ENCODE data around the gene ZCCHC2. TPM values are rescaled to one million over a fixed set of nuclear protein-coding genes. Genes with fewer than 3 reads are reported as not detected.

ZCCHC2 gene
- total RNA-seq, 4 donors from 2014 or later, result 20.1 to 28.5 (median 24.9) TPM

DNA sequence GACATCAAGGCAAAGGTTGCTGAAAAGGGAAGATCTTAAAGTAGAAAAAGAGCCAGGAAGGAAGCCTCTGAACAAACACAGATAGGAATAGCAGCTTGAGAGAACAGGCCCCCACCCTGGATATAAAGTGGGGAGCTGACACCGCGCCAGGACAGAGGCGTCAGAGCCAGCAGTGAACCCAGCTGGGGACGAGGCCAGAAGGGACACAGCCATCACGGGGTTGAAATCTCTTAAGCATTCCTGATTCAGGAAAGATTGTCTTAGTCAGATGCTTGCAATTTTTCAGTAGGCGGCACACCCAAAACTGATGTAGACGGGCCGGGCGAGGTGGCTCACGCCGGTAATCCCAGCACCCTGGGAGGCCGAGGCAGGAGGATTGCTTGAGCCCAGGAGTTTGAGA, 98.7 kb downstream of the ZCCHC2 start:
- peak overlapping the region in 1 of 3 donors; percentile 23 for H3K27ac ChIP-seq
- 72 to 80% methylated on average over 12 of the region's 12 CpGs for WGBS, 2 donors

GRCh38 chr18:62625019-62625418, 102.2 kb downstream of the ZCCHC2 start:
- intact Hi-C loops (cut with DNase I), result no loop called here
- TF ChIP-seq CTCF (IDR thresholded peaks at IDR 0.05) (no peak), POLR2A (IDR thresholded peaks at IDR 0.05) (no peak)
- Histone ChIP-seq H3K27ac (peak overlapping the region in 2 of 3 donors; percentile 17 to 52), H3K4me1 (peaks cover 0 to 11% of the 10 kb centered on the region in 2 donors), H3K4me3 (replicated peaks in 1 of 3) (no peak overlapping the region), H3K9me3 (no peaks in the 10 kb centered on the region), H3K27me3 (no peaks in the 10 kb centered on the region), H3K36me3 (no peaks in the 10 kb centered on the region)
- WGBS, 2 donors, result 9 to 25% methylated on average over 5 of the region's 5 CpGs
- no peak for DNase-seq

More for the DNA sequence above, 98.7 kb downstream of the ZCCHC2 start:
- peaks cover 0 to 11% of the 10 kb centered on the region in 2 donors for H3K4me1 ChIP-seq
- DNase-seq, result no peak
- no peaks in the 10 kb centered on the region for H3K9me3 ChIP-seq
- TF ChIP-seq CTCF (IDR thresholded peaks at IDR 0.05) (no peak), POLR2A (IDR thresholded peaks at IDR 0.05) (no peak)
- H3K4me3 ChIP-seq (replicated peaks in 1 of 3), result no peak overlapping the region
- no peaks in the 10 kb centered on the region for H3K27me3 ChIP-seq
- intact Hi-C loops (cut with DNase I), result no loop called here
- no peaks in the 10 kb centered on the region for H3K36me3 ChIP-seq

Other genes starting within 250 kb of the ZCCHC2 start
- 10 to 100 TPM in 1 of 4 donors, 1 to 10 TPM in 3; 3.3 to 11.6 (median 6.7) TPM for gene TNFRSF11A, start 197.7 kb upstream of the ZCCHC2 start, total RNA-seq
- gene PHLPP1, start 192.5 kb downstream of the ZCCHC2 start, total RNA-seq, result 10 to 100 TPM; 14.6 to 22.7 (median 20.4) TPM